ENCODE measurements around the gene DOCK1.

Gene DOCK1

DNA sequence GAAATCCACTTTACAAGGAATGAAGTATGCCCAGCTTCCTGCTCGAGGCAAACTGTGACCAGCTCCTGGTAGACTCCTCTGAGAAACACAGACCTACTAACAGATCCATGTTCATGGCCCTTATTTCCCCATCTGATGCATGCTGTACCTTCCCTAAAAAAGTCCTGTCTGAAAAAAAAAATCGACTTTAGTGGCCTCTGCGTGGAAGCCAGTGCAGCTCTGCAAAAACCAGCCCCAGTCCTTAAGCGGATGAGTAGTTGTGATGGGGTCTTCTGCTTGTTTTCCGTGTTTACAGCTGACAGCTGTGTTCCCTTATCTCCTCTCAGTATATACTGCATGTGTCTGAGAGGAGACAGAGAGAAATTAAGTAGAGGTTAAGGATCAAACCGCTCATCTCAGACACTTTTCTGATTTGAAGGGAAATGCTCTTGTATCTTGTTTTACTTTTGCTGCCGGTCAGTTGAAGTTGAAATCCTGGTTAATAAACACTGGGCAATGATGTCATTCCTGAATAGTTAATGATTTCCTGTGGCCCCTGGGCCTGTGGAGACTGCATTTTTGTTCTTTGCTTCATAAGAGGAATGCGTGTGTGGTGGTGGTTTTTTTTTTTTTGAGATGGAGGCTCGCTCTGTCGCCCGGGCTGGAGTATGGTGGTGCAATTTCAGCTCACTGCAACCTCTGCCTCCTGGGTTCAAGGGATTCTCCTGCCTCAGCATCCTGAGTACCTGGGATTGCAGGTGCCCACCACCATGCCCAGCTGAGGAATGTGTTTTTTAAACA is 67.6 kb downstream of the DOCK1 start:
- DNase-seq (ENCODE audit: low read depth), result no peak
- TF ChIP-seq, protein P1, sequence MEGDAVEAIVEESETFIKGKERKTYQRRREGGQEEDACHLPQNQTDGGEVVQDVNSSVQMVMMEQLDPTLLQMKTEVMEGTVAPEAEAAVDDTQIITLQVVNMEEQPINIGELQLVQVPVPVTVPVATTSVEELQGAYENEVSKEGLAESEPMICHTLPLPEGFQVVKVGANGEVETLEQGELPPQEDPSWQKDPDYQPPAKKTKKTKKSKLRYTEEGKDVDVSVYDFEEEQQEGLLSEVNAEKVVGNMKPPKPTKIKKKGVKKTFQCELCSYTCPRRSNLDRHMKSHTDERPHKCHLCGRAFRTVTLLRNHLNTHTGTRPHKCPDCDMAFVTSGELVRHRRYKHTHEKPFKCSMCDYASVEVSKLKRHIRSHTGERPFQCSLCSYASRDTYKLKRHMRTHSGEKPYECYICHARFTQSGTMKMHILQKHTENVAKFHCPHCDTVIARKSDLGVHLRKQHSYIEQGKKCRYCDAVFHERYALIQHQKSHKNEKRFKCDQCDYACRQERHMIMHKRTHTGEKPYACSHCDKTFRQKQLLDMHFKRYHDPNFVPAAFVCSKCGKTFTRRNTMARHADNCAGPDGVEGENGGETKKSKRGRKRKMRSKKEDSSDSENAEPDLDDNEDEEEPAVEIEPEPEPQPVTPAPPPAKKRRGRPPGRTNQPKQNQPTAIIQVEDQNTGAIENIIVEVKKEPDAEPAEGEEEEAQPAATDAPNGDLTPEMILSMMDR (IDR thresholded peaks at IDR 0.05; ENCODE audit: control insufficient read depth, extremely low read depth, insufficient read depth), result no peak
- H3K4me3 ChIP-seq (ENCODE audit: low read depth, low read length), result no peak overlapping the region

DNA sequence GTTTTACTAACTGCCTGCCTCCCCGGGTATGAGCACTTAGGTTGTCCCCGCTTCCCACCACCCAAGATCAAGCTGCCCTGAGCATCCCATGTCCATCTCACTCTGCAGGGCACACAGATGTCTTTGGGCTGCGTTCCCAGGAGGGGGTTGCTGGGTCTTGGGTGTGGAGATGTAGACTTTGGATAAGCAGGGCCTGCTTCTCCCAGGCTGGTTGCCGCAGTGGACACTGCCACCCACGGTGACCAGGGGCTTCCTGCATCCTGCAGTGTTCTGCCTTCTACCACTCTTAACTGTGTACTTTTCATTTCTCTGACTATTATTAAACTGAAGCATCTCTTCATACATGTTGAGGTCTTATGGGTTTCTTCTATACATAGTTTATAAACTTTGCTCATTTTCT is 70.0 kb downstream of the DOCK1 start:
- no peak for DNase-seq (ENCODE audit: low read depth)
- TF ChIP-seq, protein P1 (IDR thresholded peaks at IDR 0.05; ENCODE audit: control insufficient read depth, extremely low read depth, insufficient read depth), result no peak
- H3K4me3 ChIP-seq (ENCODE audit: low read depth, low read length), result no peak overlapping the region

DNA sequence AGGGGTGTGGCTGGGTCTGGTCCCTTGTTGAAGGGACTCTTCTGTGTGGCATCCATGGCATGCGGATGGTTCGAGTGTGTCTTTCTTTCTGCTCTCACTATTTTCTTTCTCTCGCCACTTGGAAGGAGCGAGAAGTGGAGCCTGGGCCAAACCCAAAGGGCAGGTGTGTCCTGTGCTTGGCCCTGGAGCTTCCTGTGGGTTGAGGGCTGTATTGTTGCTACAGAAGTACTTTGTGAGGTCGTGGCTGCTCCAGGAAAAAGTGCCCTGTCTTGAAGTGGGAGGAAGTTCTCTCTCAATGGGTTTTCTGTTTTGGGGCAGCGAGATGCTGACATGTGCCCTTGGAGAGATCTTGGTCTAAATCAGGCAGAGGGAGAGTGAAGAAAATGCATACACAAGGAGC is 72.0 kb downstream of the DOCK1 start:
- DNase-seq (ENCODE audit: low read depth), result no peak
- no peak overlapping the region for H3K4me3 ChIP-seq (ENCODE audit: low read depth, low read length)
- TF ChIP-seq, protein P1 (IDR thresholded peaks at IDR 0.05; ENCODE audit: control insufficient read depth, extremely low read depth, insufficient read depth), result no peak

DNA sequence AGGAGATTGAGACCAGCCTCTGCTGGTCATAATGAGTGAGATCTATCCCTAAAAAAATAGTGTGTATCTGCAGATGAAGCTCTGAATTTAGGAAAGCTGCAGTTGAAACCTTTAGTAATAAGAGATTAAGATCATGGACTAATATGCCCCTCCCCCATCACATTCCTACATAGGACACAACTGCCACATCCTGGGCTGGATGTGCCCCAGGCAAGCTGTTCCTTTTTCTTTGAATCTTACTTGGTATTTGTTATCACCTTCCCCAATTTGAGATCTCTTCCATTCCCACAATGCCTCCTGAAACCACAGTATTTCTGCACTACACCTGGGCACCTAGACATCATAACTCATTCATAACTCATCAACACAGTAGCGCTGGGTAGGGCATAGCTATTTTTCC is 74.1 kb downstream of the DOCK1 start:
- TF ChIP-seq, protein P1 (IDR thresholded peaks at IDR 0.05; ENCODE audit: control insufficient read depth, extremely low read depth, insufficient read depth), result no peak
- DNase-seq (ENCODE audit: low read depth), result no peak
- H3K4me3 ChIP-seq (ENCODE audit: low read depth, low read length), result no peak overlapping the region

DNA sequence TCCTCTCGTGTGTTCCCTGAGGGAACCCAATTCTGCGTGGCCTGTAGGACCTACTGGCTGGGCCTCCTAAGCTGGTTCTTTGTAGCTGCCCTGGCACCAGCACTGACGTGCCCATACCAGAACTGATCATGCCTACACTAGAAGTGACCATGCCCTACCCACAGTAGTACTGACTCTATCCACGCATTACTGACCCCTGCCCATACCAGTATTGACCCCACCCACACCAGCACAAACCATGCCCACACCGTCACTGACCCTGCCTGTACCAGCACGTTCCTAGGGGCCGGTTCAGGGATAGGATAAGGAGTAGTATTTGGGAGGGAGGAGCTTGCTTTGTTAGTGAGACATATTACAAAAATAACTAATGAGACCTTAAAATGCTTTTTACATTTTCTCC is 88.0 kb downstream of the DOCK1 start:
- H3K4me3 ChIP-seq (ENCODE audit: low read depth, low read length), result no peak overlapping the region
- TF ChIP-seq, protein P1 (IDR thresholded peaks at IDR 0.05; ENCODE audit: control insufficient read depth, extremely low read depth, insufficient read depth), result no peak
- no peak for DNase-seq (ENCODE audit: low read depth)

DNA sequence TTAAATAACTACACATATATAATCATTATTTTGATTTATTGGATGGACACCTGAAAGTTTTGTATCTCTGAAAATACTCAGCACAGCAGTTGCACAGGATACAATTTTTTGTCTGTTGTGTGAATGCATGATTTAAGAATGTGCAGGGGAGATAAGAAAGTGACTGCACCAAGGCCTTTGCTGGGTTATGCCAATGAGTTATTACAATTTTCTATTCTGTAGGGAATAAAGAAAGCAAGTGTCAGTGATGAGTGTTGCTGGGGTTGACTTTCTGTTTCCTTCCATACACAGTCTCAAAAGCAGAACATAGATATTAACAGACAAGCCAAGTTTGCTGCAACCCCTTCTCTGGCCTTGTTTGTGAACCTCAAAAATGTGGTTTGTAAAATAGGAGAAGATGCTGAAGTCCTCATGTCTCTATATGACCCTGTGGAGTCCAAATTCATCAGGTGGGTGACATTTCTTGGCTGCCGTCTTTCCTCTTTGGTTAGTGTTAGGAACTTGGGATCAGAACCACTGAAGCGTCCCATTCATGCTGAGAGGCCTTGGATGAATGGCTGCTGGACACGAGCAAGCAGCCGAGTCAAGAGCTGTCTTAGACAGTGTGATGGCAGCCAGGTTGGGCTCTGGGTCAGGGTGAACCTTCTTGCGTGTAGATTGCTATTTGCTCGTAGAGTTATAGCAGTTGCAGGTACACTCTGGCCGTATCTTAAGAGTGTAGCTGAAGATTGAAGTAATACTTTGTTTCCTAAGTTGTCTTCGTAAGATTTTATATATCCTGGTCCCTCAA is 92.8 kb downstream of the DOCK1 start:
- no peak for DNase-seq (ENCODE audit: low read depth)
- TF ChIP-seq, protein P1 (IDR thresholded peaks at IDR 0.05; ENCODE audit: control insufficient read depth, extremely low read depth, insufficient read depth), result no peak
- no peak overlapping the region for H3K4me3 ChIP-seq (ENCODE audit: low read depth, low read length)

Data from LNCaP clone FGC (cell line).